ENCODE data around the gene PPP1R3D. TPM values are rescaled to one million over a fixed set of nuclear protein-coding genes. Genes with fewer than 3 reads are reported as not detected.

PPP1R3D gene
- polyA plus RNA-seq, 3 donors = 5.4 to 5.6 (median 5.5) TPM

Other genes starting within 250 kb of the PPP1R3D start
- gene SYCP2, start 6.7 kb downstream of the PPP1R3D start, polyA plus RNA-seq (ENCODE audit: insufficient read length in 3 of 3) = 10 to 100 TPM in 1 of 3 donors, 1 to 10 TPM in 2; 6.1 to 10.5 (median 8.0) TPM
- 10 to 100 TPM; 20.4 to 27.0 (median 21.8) TPM for gene FAM217B, start 84 bp upstream of the PPP1R3D start, polyA plus RNA-seq (ENCODE audit: insufficient read length in 3 of 3)
- gene CDH26, start 18.1 kb upstream of the PPP1R3D start, polyA plus RNA-seq (ENCODE audit: insufficient read length in 3 of 3) = under 1 TPM; 0.75 to 0.98 (median 0.87) TPM